GM19099 (cell line): ENCODE data around the gene IPO4.
A peak's percentile ranks its signal among the peaks of the same experiment; 100 is the strongest.

Experiments used
- POLR2A ChIP-seq: IDR thresholded peaks from 3 replicates; pipeline ENCODE4 v1.6.1; 2011; ENCODE audit warnings: low read depth; ENCODE audit not compliant: insufficient read length; ENCODE audit errors: extremely low read depth

The IPO4 gene

DNA sequence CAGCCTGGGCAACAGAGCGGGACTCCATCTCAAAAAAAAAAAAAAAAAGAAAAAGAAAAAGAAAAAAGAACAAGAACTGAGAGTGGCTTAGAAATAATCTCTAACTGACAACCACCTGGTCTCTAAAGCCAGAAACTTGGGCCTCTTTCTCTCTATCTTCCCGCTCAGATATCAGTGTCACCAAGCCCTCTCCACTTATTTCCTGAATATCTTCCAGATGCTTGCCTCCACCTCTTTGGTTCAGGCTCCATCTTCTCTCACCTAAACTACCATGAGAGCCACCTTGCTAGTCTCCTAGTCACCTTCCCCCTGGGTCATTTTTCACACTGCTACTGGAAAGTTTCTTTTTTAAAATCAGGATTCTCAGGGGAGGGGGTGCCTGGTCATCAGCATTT, 8.4 kb upstream of the IPO4 start:
- TF ChIP-seq POLR2A, result no peak

DNA sequence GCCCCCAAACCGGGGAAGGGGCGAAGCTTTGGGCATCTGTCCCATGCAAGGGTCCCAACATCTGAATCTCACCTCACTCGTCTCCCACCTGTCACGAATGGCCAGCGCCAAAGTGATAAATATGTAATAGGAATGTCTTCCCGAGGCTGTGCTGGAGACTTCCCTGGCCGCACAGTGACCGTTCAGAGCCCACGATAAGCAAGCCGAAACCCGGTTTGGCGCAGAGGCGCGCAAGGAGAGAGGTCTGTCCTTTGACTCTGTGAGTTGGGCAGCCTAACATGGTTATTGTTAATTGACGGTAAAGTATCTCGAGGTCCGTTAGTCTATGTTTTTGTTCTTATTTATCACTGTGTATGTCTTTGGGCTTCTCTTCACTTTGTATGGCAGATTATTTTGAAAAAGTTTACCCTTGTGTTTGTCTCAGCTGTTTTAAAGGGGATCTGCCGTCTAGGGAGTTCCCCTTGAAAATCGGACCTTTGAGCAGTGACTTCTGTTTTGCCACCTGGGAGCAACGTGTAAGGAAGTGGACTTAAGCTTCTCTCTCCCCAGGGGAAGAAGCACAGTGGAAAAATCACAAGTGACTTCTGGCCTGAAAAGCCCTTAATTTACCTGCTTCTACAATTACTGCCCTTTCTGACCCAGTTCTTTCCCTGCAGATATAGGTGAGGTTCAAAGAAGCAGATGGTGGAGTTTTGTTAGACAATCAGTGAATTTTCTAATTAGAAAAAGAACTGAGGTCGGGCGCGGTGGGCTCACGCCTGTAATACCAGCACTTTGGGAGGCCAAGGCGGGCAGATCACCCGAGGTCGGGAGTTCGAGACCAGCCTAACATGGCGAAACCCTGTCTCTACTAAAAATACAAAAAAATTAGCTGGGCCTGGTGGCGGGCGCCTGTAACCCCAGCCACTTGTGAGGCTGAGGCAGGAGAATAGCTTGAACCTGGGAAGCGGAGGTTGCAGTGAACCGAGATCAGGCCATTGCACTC, 7.7 kb upstream of the IPO4 start:
- no peak for TF ChIP-seq POLR2A

GRCh38 chr14:24195186-24196070, 6.8 kb upstream of the IPO4 start, which contains the start of gene TM9SF1:
TSS of gene TM9SF1 (minus strand) at chr14:24195441. CDS start at chr14:24195019, 422 bp downstream.
- peak; percentile 60 for TF ChIP-seq POLR2A

DNA sequence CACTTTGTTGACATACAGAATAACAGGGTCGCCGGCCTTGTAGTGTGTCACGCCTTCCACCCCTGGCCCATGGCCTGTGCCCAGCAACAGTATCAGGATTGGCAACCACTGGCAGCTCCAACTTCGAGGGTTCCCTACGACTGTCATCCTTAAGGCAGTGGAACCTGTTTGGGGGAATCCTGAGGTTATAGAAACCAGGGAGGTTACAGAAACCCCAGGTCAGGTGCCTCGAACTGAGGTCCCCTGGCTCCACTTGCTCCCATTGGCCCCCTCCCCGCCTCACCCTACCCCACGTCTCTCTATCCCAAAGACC, 6.2 kb upstream of the IPO4 start:
- TF ChIP-seq POLR2A, result no peak

GRCh38 chr14:24194186-24194872, 5.7 kb upstream of the IPO4 start:
- TF ChIP-seq POLR2A, result no peak

DNA sequence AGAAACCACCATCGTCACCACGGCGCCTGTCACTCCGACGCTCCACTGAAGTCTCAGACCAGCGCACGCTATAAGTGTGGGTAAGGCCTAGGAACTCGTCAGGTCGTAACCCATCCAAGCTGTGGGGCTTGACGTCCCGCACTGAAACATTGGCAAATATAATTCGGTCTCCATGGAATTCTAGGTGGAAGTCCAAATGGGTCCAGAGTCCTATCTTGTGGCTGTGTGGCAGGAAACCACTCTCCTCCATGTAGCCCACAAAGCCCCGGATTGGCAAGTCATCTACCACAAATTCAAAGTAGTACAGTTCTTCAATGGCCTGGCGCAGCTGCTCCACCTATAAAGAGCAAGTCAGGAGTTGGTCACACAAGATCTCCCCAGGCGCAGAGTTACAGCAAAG, 4.3 kb upstream of the IPO4 start:
- TF ChIP-seq POLR2A, result no peak

DNA sequence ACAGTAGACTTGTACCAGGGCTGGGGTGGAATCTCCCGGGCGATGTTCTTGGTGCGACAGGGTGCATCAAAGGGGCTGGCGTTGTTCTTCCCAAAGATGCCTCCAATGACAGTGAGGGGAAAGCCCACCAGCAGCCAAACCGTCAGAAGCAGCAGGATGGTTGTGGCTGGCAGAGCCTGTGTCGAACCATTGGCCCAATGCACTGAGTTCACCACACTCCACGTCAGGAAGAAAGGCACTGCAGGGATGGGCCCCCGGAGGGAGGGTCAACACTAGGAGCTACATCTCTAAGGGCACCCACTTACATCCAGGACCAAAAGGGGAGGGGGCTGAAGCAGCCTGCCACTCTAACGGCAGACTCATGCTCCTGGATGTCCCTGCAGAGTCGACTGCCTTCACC, 1.8 kb upstream of the IPO4 start:
- no peak for TF ChIP-seq POLR2A

DNA sequence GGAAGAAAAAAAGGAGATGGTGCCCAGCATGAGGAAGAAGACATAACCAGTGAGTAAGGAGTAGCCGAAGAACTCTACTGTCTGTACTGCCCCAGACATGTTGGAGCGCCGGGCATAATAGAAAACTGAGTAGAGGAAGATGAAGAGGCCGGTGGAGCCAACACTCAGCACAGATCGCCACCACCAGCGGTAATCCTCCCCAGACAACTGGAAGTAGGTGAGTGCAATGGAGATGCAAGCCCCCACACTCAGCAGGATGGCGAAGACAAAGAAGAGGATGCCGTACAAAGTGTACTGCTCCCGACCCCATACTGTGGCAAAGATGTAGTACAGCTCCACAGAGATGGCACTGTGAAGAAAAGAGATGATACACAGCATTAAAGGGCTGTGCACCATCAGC, 844 bp upstream of the IPO4 start:
- TF ChIP-seq POLR2A, result no peak

- no peak for TF ChIP-seq POLR2A
These were observed 401 bp upstream of the IPO4 start for GRCh38 chr14:24189059-24189375.

DNA sequence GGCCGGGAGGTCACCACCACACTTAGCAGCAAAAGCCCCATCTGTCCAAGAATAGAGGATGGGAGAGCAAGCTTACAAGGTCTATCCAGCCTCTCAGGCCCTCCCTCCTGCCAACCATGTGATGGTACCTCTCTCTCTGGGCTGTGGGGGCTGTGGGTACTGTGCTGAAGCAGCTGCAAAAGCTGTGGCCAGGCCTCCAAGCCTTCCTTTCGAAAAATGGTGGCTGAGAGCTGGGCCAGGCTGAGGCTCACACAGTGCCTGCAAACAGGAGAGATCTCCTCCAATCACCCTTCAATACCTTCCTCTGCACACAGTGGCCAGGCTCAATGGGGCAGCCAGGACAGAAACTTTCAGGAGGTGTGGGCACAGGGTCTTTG, 1.1 kb downstream of the IPO4 start:
- TF ChIP-seq POLR2A, result no peak

DNA sequence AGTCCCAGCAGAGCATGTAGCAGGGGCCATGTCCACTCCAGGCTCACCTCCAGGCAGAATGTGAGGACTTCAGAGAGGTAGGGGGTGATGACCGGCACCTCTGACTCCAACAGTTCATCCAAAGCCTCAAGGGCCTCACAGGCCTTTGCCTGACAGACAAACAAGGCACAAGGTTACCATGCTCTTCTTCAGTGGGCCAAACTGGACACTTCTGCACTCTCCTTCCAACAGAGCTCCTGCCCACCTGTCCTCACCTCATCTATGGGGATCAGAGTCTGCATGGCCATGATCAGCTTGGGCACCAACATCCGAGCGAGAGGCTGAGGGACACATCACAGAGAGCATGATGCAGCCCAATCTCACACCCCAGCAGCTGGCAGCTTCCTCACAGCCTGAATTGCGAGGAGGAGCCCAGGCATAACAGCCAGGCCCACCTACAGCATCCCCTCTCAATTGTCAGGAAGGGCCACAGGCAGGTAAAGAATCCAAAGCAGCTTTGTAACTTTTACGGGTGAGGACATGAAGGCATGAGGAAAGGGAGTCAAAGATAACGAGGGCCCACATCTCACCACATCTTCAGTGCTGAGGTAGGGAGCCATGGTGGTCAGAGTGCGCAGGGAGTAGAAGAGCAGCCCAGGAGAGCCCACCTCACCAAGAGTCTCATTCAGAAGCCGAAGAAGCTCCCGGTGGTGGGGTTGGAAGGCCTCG, 1.6 kb downstream of the IPO4 start:
- no peak for TF ChIP-seq POLR2A

GRCh38 chr14:24185741-24186140, 2.9 kb downstream of the IPO4 start:
- no peak for TF ChIP-seq POLR2A

DNA sequence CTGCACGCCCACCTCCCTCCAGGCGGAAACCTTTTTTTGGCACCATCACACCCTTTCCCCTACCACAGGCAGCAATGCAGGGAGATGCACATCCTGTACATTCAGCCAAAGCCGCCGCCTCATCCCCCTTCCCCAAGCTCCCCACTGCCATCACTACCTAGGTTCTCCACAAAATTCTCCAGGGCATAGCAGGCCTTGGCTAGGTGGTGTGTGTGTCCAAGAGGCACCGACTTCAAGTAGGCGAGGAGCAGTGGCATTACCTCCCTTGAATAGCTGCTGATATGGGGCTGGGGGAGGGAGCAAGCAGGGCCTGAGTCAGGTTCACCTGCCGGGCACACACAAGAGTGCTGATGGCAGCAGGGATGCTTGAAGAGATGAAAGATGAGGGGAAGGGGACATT, 3.6 kb downstream of the IPO4 start:
- no peak for TF ChIP-seq POLR2A

GRCh38 chr14:24184104-24184970, 4.3 kb downstream of the IPO4 start:
- TF ChIP-seq POLR2A, result no peak

DNA sequence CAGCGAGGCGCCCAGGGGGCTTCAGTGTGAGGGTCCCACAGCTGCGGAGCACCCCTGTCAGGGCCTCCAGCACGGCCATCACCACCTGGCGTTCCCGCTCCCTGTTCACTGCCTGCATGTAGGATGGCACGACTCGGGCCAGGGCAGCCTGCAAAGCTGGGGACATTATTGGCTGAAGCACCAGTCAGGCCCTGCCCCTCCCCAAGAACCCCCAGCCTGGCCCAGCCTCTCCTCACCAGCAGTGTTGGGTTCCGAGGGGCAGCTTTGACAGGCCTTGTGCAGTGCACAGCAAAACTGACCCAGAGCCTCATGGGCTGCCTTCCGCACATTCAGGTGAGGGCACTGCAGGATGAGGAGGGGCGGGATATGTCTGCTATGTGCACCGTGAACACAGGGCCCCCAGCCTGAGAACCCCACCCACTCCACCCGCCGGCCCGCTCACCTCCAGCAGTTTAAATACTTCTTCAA, 5.6 kb downstream of the IPO4 start:
- no peak for TF ChIP-seq POLR2A
